Prostate gland (tissue), 2 donors: ENCODE measurements around the gene ZNF536. TPM values are rescaled to one million over a fixed set of nuclear protein-coding genes. Genes with fewer than 3 reads are reported as not detected.

ENCODE experiments used
- DNase-seq: peaks from one replicate; pipeline ENCODE4 v3.0.0-alpha.2; 2019; ENCODE audit warnings: low spot score
- H3K27ac ChIP-seq, 2 donors: fragments of 200-600 bp; sonication (generic); 2 replicates each; pipeline ENCODE4 v1.5.1; 2017 to 2019
- H3K27me3 ChIP-seq: fragments of 200-600 bp; sonication (generic); replicated peaks from 2 replicates; pipeline ENCODE4 v1.5.1; 2019; ENCODE audit not compliant: insufficient read depth
- H3K36me3 ChIP-seq, 2 donors: fragments of 200-600 bp; sonication (generic); 1 replicate in 1 of 2; 2 replicates in 1 of 2; pipeline versions ENCODE4 v1.5.1 to v1.8.1; 2017 to 2019
- H3K4me1 ChIP-seq: fragments of 200-600 bp; sonication (generic); replicated peaks from 2 replicates; pipeline ENCODE4 v1.5.1; 2019
- H3K4me3 ChIP-seq, 2 donors: fragments of 200-600 bp; sonication (generic); 2 replicates each; pipeline ENCODE4 v1.5.1; 2017 to 2019
- H3K9me3 ChIP-seq: fragments of 200-600 bp; sonication (generic); 2 replicates; pipeline ENCODE4 v1.5.1; 2017
- CTCF ChIP-seq, 4 experiments: fragments of 200-600 bp in 2 of 4; fragments of 450-650 bp in 2 of 4; sonication (generic) in 2 of 4; IDR thresholded peaks; 1 replicate in 3 of 4; 2 replicates in 1 of 4; pipeline ENCODE4 v1.5.1; 2016 to 2019; ENCODE audit warnings: antibody characterized with exemption in 4 of 4, mild to moderate bottlenecking in 2 of 4, moderate library complexity in 2 of 4
- POLR2A ChIP-seq: fragments of 450-650 bp; IDR thresholded peaks from one replicate; pipeline ENCODE4 v1.6.1; 2016; ENCODE audit warnings: antibody characterized with exemption, mild to moderate bottlenecking
- POLR2AphosphoS5 ChIP-seq: sonication (generic); formaldehyde crosslinking; IDR thresholded peaks from one replicate; pipeline ENCODE4 v1.6.1; 2017; ENCODE audit warnings: antibody characterized with exemption
- WGBS: methylation state at CpG from one replicate; pipeline ENCODE4 v1.1.5; 2018; 5-methylcytosine and 5-hydroxymethylcytosine counted together
- intact Hi-C: fragments of 100-400 bp; cut with DNase I; formaldehyde crosslinking; loops from one replicate; pipeline ENCODE4 v1.14.2; 2022
- total RNA-seq, 2 donors: library from RNA; depleted of rRNA; stranded (reverse); fragments of >200 nt; gene quantifications; one replicate each; pipeline ENCODE4 v1.1.0, GENCODE V29; 2016

The ZNF536 gene
- total RNA-seq, 2 donors from 2014 or later = 1.1 to 42.0 TPM

- DNase-seq = no peak
- no peaks in the 10 kb centered on the region for H3K36me3 ChIP-seq
- 87% methylated on average over 10 of the region's 10 CpGs for WGBS
- H3K9me3 ChIP-seq = no peaks in the 10 kb centered on the region
- no peak overlapping the region for H3K27ac ChIP-seq
- no peaks in the 10 kb centered on the region for H3K4me1 ChIP-seq
- no peak overlapping the region for H3K4me3 ChIP-seq
- no peaks in the 10 kb centered on the region for H3K27me3 ChIP-seq
- intact Hi-C loops = no loop called here
- TF ChIP-seq POLR2AphosphoS5 (no peak), POLR2A (no peak), CTCF (IDR thresholded peaks at IDR 0.05) (no peak)
These were observed 151.6 kb downstream of the ZNF536 start for GRCh38 chr19:30523791-30524190.

- intact Hi-C loops = no loop called here
- no peak overlapping the region for H3K27ac ChIP-seq
- TF ChIP-seq CTCF (IDR thresholded peaks at IDR 0.05) (no peak), POLR2A (no peak), POLR2AphosphoS5 (no peak)
- H3K36me3 ChIP-seq = no peaks in the 10 kb centered on the region
- no peaks in the 10 kb centered on the region for H3K27me3 ChIP-seq
- H3K4me3 ChIP-seq = no peak overlapping the region
- no peaks in the 10 kb centered on the region for H3K9me3 ChIP-seq
- WGBS = 88% methylated on average over 7 of the region's 7 CpGs
- DNase-seq = no peak
- H3K4me1 ChIP-seq = no peaks in the 10 kb centered on the region
These were observed 153.2 kb downstream of the ZNF536 start for GRCh38 chr19:30525383-30525782.

- intact Hi-C loops = no loop called here
- no peaks in the 10 kb centered on the region for H3K27me3 ChIP-seq
- H3K4me1 ChIP-seq = no peaks in the 10 kb centered on the region
- TF ChIP-seq POLR2AphosphoS5 (no peak), CTCF (IDR thresholded peaks at IDR 0.05) (no peak), POLR2A (no peak)
- H3K27ac ChIP-seq = no peak overlapping the region
- DNase-seq = no peak
- H3K9me3 ChIP-seq = no peaks in the 10 kb centered on the region
- H3K36me3 ChIP-seq = no peaks in the 10 kb centered on the region
- 86% methylated on average over 8 of the region's 8 CpGs for WGBS
- H3K4me3 ChIP-seq = no peak overlapping the region
These were observed 156.7 kb downstream of the ZNF536 start for GRCh38 chr19:30528919-30529318.

GRCh38 chr19:30529876-30530275 is 157.7 kb downstream of the ZNF536 start:
- no peak overlapping the region for H3K27ac ChIP-seq
- no peaks in the 10 kb centered on the region for H3K27me3 ChIP-seq
- TF ChIP-seq POLR2A (no peak), POLR2AphosphoS5 (no peak), CTCF (IDR thresholded peaks at IDR 0.05) (no peak)
- H3K9me3 ChIP-seq = no peaks in the 10 kb centered on the region
- no peaks in the 10 kb centered on the region for H3K4me1 ChIP-seq
- no peak overlapping the region for H3K4me3 ChIP-seq
- no peak for DNase-seq
- H3K36me3 ChIP-seq = no peaks in the 10 kb centered on the region
- WGBS = 95% methylated on average over 3 of the region's 3 CpGs
- intact Hi-C loops = no loop called here

GRCh38 chr19:30530751-30531150 is 158.6 kb downstream of the ZNF536 start:
- Histone ChIP-seq H3K27me3 (no peaks in the 10 kb centered on the region), H3K36me3 (no peaks in the 10 kb centered on the region), H3K4me3 (no peak overlapping the region), H3K9me3 (no peaks in the 10 kb centered on the region), H3K27ac (no peak overlapping the region), H3K4me1 (no peaks in the 10 kb centered on the region)
- TF ChIP-seq POLR2A = no peak
- intact Hi-C loops = no loop called here
- 28% methylated on average over 6 of the region's 6 CpGs for WGBS
- DNase-seq = no peak
